Measurements from ENCODE around the gene ACYP2.
"Not testable (repeated sequence)": the region's sequence is repeated elsewhere in the genome, so short reads cannot be mapped to it uniquely, and the experiment has no call there.

- not testable (repeated sequence) for TF ChIP-seq POLR2A, CTCF, POLR2AphosphoS5, EP300 (IDR thresholded peaks at IDR 0.05)
Observed at GRCh38 chr2:54127174-54127573, 11.8 kb downstream of the ACYP2 start.
